Activated naive CD8-positive, alpha-beta T cell treated with anti-CD3 and anti-CD28 coated beads, Interleukin-2, amount 50 U/mL, for 24 hours (primary cell): Measurements from ENCODE around the gene C6orf47.

ENCODE experiments used
- ATAC-seq: fragments of 150-1000 bp; cut with Tn5 transposase; one replicate; pipeline ENCODE4 v1.10.0; 2021
- DNase-seq: peaks from one replicate; pipeline ENCODE4 v3.0.0; 2021
- H3K27ac Mint-ChIP-seq: one replicate; pipeline ENCODE4 v1.8.0; 2021; ENCODE audit warnings: mild to moderate bottlenecking, mixed read lengths
- H3K27me3 Mint-ChIP-seq: one replicate; pipeline ENCODE4 v1.8.0; 2021; ENCODE audit warnings: mixed read lengths
- H3K36me3 Mint-ChIP-seq: one replicate; pipeline ENCODE4 v1.8.0; 2021; ENCODE audit warnings: low read depth, mixed read lengths
- H3K4me1 Mint-ChIP-seq: one replicate; pipeline ENCODE4 v1.8.0; 2021; ENCODE audit warnings: mixed read lengths
- H3K4me3 Mint-ChIP-seq: one replicate; pipeline ENCODE4 v1.8.0; 2021; ENCODE audit warnings: mild to moderate bottlenecking, moderate library complexity, mixed read lengths
- H3K9me3 Mint-ChIP-seq: one replicate; pipeline ENCODE4 v1.8.0; 2021; ENCODE audit warnings: mixed read lengths

Gene C6orf47

GRCh38 chr6:31622684-31623091, 37.9 kb downstream of the C6orf47 start:
- H3K9me3 Mint-ChIP-seq: no peaks in the 10 kb centered on the region
- ATAC-seq (no peak), DNase-seq (no peak)
- H3K4me3 Mint-ChIP-seq: peak overlapping the region; percentile 96
- H3K36me3 Mint-ChIP-seq: peaks cover 72% of the 10 kb centered on the region
- peaks cover 40% of the 10 kb centered on the region for H3K4me1 Mint-ChIP-seq
- no peaks in the 10 kb centered on the region for H3K27me3 Mint-ChIP-seq
- H3K27ac Mint-ChIP-seq: peak overlapping the region; percentile 96

DNA sequence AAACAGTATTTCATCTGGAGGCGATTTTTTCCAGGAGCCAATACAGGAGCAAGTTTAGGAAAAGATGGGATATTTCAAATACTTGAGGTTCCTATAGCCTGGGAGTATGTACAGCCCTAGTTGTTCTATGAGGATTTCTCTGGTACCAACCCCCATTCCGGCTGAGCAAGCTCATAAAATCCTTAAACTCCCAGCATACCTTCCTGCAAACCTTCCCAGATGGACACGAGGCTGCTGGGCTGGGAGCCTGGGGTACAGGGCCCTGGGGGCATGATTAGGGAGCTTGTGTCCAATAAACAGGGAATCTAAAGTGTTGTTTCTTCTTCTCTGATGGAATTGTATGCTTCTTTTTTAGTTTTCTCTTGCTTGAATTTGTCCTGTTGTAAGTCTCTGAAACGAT, 38.6 kb downstream of the C6orf47 start:
- DNase-seq (no peak), ATAC-seq (no peak)
- no peaks in the 10 kb centered on the region for H3K27me3 Mint-ChIP-seq
- peaks cover 43% of the 10 kb centered on the region for H3K4me1 Mint-ChIP-seq
- H3K4me3 Mint-ChIP-seq: peak overlapping the region; percentile 96
- peaks cover 66% of the 10 kb centered on the region for H3K36me3 Mint-ChIP-seq
- H3K9me3 Mint-ChIP-seq: no peaks in the 10 kb centered on the region
- peak overlapping the region; percentile 96 for H3K27ac Mint-ChIP-seq

GRCh38 chr6:31621320-31621939, 39.1 kb downstream of the C6orf47 start:
- H3K27ac Mint-ChIP-seq: peak overlapping the region; percentile 96
- peaks cover 46% of the 10 kb centered on the region for H3K4me1 Mint-ChIP-seq
- peak overlapping the region; percentile 96 for H3K4me3 Mint-ChIP-seq
- H3K36me3 Mint-ChIP-seq: peaks cover 67% of the 10 kb centered on the region
- H3K27me3 Mint-ChIP-seq: no peaks in the 10 kb centered on the region
- ATAC-seq: no peak
- no peaks in the 10 kb centered on the region for H3K9me3 Mint-ChIP-seq
- no peak for DNase-seq

DNA sequence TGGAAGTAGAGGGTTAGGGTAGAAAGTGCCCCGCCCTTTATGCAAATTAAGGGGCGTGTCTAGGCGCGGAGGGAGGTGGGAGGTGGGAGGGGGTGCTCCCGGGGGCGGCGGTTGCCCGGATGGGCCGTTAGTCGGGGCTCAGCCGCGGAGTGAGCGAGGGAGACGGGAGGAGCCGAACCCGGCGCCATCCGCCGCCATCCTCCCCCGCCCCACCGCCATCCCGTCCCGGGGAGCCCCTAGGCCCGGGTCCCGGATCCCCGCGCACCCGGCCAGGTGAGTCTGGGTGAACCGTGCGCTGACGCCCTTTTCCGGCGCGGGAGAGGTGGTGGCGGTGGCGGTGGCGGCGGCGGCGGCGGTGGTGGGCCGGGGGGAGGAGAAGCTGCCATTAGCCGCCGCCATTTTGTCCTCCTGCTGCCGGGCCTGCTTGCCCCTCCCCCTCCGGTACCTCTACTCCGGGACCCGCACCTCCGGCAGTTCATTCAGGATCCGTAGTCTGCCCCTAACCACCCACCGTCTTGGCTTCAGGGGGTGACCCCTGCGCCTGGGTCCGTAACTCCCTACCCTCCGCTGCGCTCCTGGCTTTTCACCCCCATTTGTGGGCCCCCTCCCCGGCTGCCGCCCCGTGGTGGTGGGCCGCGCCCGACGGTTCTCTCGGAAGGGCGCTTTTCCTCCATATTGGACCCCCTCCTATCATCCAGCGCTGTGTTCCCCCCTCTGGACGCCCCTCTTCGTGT, 39.8 kb downstream of the C6orf47 start, which contains the start of gene PRRC2A:
PRRC2A (plus strand) TSS at position 130 of the 734 bp plus-strand sequence. CDS start 2,075 bp downstream, outside the sequence.
- DNase-seq (peak; percentile 97), ATAC-seq (peak; percentile 70)
- H3K36me3 Mint-ChIP-seq: peaks cover 60% of the 10 kb centered on the region
- peak within 1 kb of the TSS; percentile 99 for H3K27ac Mint-ChIP-seq
- no peaks in the 10 kb centered on the region for H3K9me3 Mint-ChIP-seq
- no peaks in the 10 kb centered on the region for H3K27me3 Mint-ChIP-seq
- H3K4me1 Mint-ChIP-seq: peaks cover 53% of the 10 kb centered on the region
- H3K4me3 Mint-ChIP-seq: peak within 1 kb of the TSS; percentile 96

DNA sequence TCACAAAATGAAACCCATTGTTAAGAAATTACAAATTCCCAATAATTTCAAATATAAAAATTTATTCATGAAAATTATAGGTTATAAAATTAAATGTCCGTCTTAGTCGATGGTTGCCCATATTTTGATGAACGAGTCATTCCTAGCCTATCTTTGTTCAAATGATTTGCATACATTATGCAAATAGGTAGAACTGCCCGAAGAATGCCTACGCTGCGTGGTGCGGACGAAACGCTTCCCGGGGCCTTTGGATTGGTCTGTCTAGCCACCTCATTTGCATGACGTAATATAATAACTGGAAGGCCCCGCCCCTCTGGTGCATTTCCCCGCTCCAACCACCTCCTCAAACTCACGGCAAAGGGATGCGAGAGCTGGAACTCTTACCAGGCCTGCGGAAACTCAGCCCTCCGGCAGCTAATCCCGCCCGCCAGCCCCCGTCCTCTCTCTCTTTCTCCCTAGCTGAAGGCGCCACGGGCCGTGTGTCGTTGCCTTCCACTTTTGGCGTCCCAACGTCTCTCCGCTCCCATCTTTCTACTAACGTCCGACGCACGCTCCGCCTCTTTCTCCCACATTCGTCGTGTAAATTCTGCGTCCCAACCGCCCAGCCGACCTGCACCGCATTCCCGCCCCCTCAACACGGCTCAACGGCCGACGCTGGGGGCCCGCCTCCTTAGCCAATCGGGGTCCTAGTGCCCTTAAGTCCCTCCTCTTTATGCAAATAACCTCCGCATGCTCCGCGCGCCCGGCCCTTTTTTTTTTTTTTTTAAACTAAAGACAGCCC, 40.6 kb downstream of the C6orf47 start:
- Mint-ChIP-seq H3K36me3 (peaks cover 53% of the 10 kb centered on the region), H3K4me1 (peaks cover 61% of the 10 kb centered on the region), H3K27me3 (no peaks in the 10 kb centered on the region), H3K4me3 (peak overlapping the region; percentile 96), H3K27ac (peak overlapping the region; percentile 99), H3K9me3 (no peaks in the 10 kb centered on the region)
- peak; percentile 96 for DNase-seq
- ATAC-seq: peak; percentile 82

DNA sequence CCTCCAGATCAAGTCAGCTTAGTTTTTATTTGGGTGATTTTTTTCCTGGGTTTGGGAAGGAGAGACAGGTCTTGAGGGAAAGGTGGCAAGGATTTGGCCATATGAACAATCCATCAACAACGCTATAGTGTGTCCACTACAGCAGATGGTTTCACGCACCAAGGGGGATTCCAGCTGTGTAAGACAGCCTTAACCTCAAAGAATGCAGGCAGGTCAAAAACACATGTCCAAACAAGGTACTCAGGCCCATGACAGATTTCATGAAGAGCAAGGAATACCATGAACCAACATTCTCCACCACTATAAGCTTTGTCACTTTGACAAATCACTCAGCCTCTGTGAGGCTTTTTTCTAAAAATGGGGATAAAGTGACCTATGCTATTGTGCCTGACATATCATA, 43.6 kb downstream of the C6orf47 start:
- Mint-ChIP-seq H3K27ac (peak overlapping the region; percentile 94), H3K36me3 (peaks cover 30% of the 10 kb centered on the region), H3K27me3 (no peaks in the 10 kb centered on the region), H3K4me3 (peak overlapping the region; percentile 90), H3K9me3 (no peaks in the 10 kb centered on the region), H3K4me1 (peaks cover 56% of the 10 kb centered on the region)
- no peak for DNase-seq
- no peak for ATAC-seq

GRCh38 chr6:31615748-31616147, 44.8 kb downstream of the C6orf47 start:
- peak; percentile 61 for DNase-seq
- Mint-ChIP-seq H3K36me3 (peaks cover 20% of the 10 kb centered on the region), H3K4me1 (peaks cover 51% of the 10 kb centered on the region), H3K9me3 (no peaks in the 10 kb centered on the region), H3K4me3 (peak overlapping the region; percentile 90), H3K27ac (peak overlapping the region; percentile 94), H3K27me3 (no peaks in the 10 kb centered on the region)
- ATAC-seq: no peak

- H3K27me3 Mint-ChIP-seq: no peaks in the 10 kb centered on the region
- no peaks in the 10 kb centered on the region for H3K9me3 Mint-ChIP-seq
- peak within 1 kb of the TSS; percentile 90 for H3K4me3 Mint-ChIP-seq
- peaks cover 47% of the 10 kb centered on the region for H3K4me1 Mint-ChIP-seq
- ATAC-seq: no peak
- DNase-seq: no peak
- peak within 1 kb of the TSS; percentile 94 for H3K27ac Mint-ChIP-seq
- H3K36me3 Mint-ChIP-seq: peaks cover 17% of the 10 kb centered on the region
Measured at GRCh38 chr6:31614684-31615578, 45.6 kb downstream of the C6orf47 start, which contains the start of gene AIF1. Gene AIF1 (plus strand): TSS chr6:31615234. CDS start chr6:31615330, 96 bp downstream.

DNA sequence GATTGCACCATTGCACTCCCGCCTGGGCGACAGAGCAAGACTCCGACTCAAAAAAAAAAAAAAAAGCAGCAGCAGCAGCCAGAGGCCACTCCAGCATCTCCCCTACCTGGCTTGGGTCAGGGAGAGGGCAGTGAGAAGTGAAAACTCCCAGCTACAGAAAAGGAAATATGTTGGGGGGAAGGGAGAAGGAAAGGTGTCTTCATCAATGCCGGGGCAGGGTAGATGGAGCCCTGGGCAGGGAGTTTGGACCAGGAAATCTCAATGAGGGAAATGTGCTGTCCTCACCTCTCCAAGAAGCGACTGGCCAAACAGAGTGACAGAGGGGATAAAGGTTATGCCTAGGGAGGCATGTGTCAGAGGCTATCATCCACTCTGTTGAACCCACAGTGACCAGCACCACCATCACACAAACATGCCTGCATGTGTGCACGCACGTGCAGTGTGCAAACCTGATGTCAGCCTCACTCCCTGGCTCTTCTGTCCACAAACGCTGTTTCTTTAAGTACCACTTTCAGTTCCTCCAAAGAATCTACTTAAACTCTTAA, 46.4 kb downstream of the C6orf47 start:
- H3K9me3 Mint-ChIP-seq: no peaks in the 10 kb centered on the region
- peaks cover 41% of the 10 kb centered on the region for H3K4me1 Mint-ChIP-seq
- no peak overlapping the region for H3K27ac Mint-ChIP-seq
- DNase-seq (no peak), ATAC-seq (no peak)
- no peak overlapping the region for H3K4me3 Mint-ChIP-seq
- no peaks in the 10 kb centered on the region for H3K27me3 Mint-ChIP-seq
- H3K36me3 Mint-ChIP-seq: peaks cover 10% of the 10 kb centered on the region

- Mint-ChIP-seq H3K36me3 (no peaks in the 10 kb centered on the region), H3K4me3 (no peak overlapping the region), H3K9me3 (no peaks in the 10 kb centered on the region), H3K4me1 (peaks cover 22% of the 10 kb centered on the region), H3K27ac (no peak overlapping the region), H3K27me3 (no peaks in the 10 kb centered on the region)
- no peak for ATAC-seq
- no peak for DNase-seq
Measured at GRCh38 chr6:31610968-31611367, 49.6 kb downstream of the C6orf47 start.

DNA sequence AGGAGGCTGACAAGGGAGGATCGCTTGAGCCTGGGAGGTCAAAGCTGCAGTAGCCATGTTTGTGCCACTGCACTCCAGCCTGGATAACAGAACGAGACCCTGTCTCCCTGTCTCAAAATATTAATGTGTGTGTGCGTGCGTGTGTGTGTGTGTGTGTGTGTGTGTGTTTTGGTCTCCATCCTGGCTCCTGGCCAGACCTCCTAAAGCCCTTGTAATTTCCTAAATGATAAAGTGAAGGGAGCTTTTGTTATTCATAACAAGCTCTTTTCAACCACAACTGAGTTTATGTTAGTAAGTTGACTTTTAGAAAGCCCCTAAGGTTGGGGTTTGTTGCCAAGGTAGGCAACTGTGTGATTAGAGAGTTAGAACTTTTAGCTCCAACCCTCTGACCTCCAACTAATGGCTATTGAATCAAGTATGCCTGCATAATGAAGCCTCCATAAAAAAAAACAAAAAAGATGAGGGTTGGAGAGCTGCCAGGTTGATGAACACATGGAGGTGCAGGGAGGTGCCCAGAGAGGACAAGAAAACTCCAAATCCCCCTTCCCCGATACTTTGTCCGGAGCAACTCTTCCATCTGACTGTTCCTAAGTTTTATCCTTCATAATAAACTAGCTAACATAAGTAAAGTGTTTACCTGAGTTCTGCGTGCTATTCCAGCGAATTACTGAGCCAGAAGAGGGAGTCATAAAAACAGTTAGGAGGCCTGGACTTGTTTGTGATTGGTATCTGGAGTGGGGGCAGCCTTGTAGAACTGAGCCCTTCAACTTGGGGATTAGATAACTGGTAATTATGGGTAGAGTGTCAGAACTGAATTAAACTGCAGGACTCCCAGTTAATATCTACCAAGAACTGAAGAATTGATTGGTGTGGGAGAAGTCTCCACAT, 50.8 kb downstream of the C6orf47 start:
- H3K4me3 Mint-ChIP-seq: no peak overlapping the region
- no peaks in the 10 kb centered on the region for H3K9me3 Mint-ChIP-seq
- no peaks in the 10 kb centered on the region for H3K27me3 Mint-ChIP-seq
- no peaks in the 10 kb centered on the region for H3K36me3 Mint-ChIP-seq
- H3K27ac Mint-ChIP-seq: no peak overlapping the region
- peaks cover 10% of the 10 kb centered on the region for H3K4me1 Mint-ChIP-seq
- ATAC-seq: no peak
- DNase-seq: no peak
